ENCODE data around the gene KMT2C.

Gene KMT2C

GRCh38 chr7:152128741-152129461 lies 306.9 kb downstream of the KMT2C start:
- H3K4me1 ChIP-seq (ENCODE audit: control insufficient read depth, insufficient read depth, low read length): no peaks in the 10 kb centered on the region
- no peaks in the 10 kb centered on the region for H3K9me3 ChIP-seq (ENCODE audit: control insufficient read depth, insufficient read depth, low read depth, low read length)
- peaks cover 0 to 89% of the 10 kb centered on the region in 2 experiments; a peak in 1 of 3 replicates for H3K36me3 ChIP-seq (ENCODE audit: control insufficient read depth in 2 of 2, insufficient read depth in 1 of 2, low read length in 2 of 2)
- TF ChIP-seq ZNF280D (tag by site-specific recombination; IDR thresholded peaks at IDR 0.05) (no peak), ZNF202 (tag by site-specific recombination; IDR thresholded peaks at IDR 0.05; ENCODE audit: borderline replicate concordance) (peak; percentile 59; the same call in 1 of the 2 replicates)
- ChIA-PET POLR2A (no interaction called here), CTCF (no interaction called here)
- H3K4me3 ChIP-seq (ENCODE audit: low read depth, low read length): no peak overlapping the region
- H3K27ac ChIP-seq (ENCODE audit: extremely low read depth, low read depth, low read length): no peak overlapping the region

- peaks cover 0 to 89% of the 10 kb centered on the region in 2 experiments; a peak in 1 of 3 replicates for H3K36me3 ChIP-seq (ENCODE audit: control insufficient read depth in 2 of 2, insufficient read depth in 1 of 2, low read length in 2 of 2)
- no peaks in the 10 kb centered on the region for H3K4me1 ChIP-seq (ENCODE audit: control insufficient read depth, insufficient read depth, low read length)
- no peak overlapping the region for H3K27ac ChIP-seq (ENCODE audit: extremely low read depth, low read depth, low read length)
- H3K4me3 ChIP-seq (ENCODE audit: low read depth, low read length): no peak overlapping the region
- ChIA-PET CTCF (no interaction called here), POLR2A (no interaction called here)
- no peaks in the 10 kb centered on the region for H3K9me3 ChIP-seq (ENCODE audit: control insufficient read depth, insufficient read depth, low read depth, low read length)
- TF ChIP-seq REPIN1 (tag by site-specific recombination; IDR thresholded peaks at IDR 0.05; ENCODE audit: low read depth): no peak
- TF ChIP-seq ZNF19 (tag by site-specific recombination; IDR thresholded peaks at IDR 0.05; ENCODE audit: low read depth): no peak
- no peak for TF ChIP-seq ZNF600 (tag by site-specific recombination; IDR thresholded peaks at IDR 0.05)
- no peak for TF ChIP-seq ZSCAN5A (tag by site-specific recombination; IDR thresholded peaks at IDR 0.05)
- TF ChIP-seq ZBTB1 (tag by site-specific recombination; IDR thresholded peaks at IDR 0.05): no peak
- TF ChIP-seq ZNF747 (tag by site-specific recombination; IDR thresholded peaks at IDR 0.05): no peak
- TF ChIP-seq ZSCAN18 (tag by site-specific recombination; IDR thresholded peaks at IDR 0.05): no peak
- TF ChIP-seq ZNF248 (tag by site-specific recombination; IDR thresholded peaks at IDR 0.05): no peak
- TF ChIP-seq ZEB2 (tag by site-specific recombination; IDR thresholded peaks at IDR 0.05): no peak
- no peak for TF ChIP-seq ZNF354C (tag by site-specific recombination; IDR thresholded peaks at IDR 0.05; ENCODE audit: borderline replicate concordance, low read depth)
- TF ChIP-seq ZNF121 (tag by site-specific recombination; IDR thresholded peaks at IDR 0.05): no peak
Observed at GRCh38 chr7:152128252-152128651, 307.6 kb downstream of the KMT2C start.

- TF ChIP-seq ZNF223 (tag by site-specific recombination; IDR thresholded peaks at IDR 0.05) (no peak), SETDB1 (IDR thresholded peaks at IDR 0.05; ENCODE audit: insufficient read length, low read length) (peak; percentile 44)
- no peaks in the 10 kb centered on the region for H3K9me3 ChIP-seq (ENCODE audit: control insufficient read depth, insufficient read depth, low read depth, low read length)
- H3K4me1 ChIP-seq (ENCODE audit: control insufficient read depth, insufficient read depth, low read length): no peaks in the 10 kb centered on the region
- H3K27ac ChIP-seq (ENCODE audit: extremely low read depth, low read depth, low read length): no peak overlapping the region
- peaks cover 0 to 90% of the 10 kb centered on the region in 2 experiments; a peak in 1 of 3 replicates for H3K36me3 ChIP-seq (ENCODE audit: control insufficient read depth in 2 of 2, insufficient read depth in 1 of 2, low read length in 2 of 2)
- H3K4me3 ChIP-seq (ENCODE audit: low read depth, low read length): no peak overlapping the region
- ChIA-PET CTCF (no interaction called here), POLR2A (no interaction called here)
Observed at GRCh38 chr7:152127229-152127628, 308.6 kb downstream of the KMT2C start.
